GM18951 (cell line): Measurements from ENCODE around the gene BCAS1.

Source experiments
- POLR2A ChIP-seq: IDR thresholded peaks from 4 replicates; pipeline ENCODE4 v1.6.1; 2011; ENCODE audit warnings: mild to moderate bottlenecking; ENCODE audit not compliant: insufficient read length, insufficient read depth; ENCODE audit errors: extremely low read depth
- in situ Hi-C: fragments of 300-500 bp; cut with MboI; formaldehyde crosslinking; loops from one replicate; pipeline ENCODE4 v1.12.0; 2022; ENCODE audit warnings: low sequenced_read_pairs, mixed read lengths, inconsistent platforms; ENCODE audit not compliant: unreplicated experiment

The BCAS1 gene

DNA sequence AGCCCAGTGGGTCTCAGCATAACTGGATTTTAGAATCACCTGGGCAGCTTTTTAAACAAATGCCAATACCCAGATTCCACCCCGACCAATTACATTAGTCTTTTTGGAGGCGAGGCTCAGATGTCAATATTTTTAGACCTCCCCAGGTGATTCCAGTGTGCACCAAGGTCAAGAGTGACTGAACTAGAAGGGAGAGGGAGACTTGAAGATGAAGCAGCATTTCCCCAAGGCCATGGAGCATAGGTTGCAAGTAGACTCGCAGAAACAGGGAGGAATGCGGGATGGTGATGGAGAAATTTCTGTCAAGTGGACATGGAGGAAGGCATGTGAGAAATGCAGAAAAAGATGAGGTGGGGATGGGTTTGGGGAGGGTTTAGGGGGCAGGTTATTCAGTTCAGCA is 64.9 kb downstream of the BCAS1 start:
- no peak for TF ChIP-seq POLR2A
- in situ Hi-C loops, result no loop called here

- no peak for TF ChIP-seq POLR2A
- in situ Hi-C loops, result no loop called here
Observed at GRCh38 chr20:54004445-54004844, 65.9 kb downstream of the BCAS1 start.

DNA sequence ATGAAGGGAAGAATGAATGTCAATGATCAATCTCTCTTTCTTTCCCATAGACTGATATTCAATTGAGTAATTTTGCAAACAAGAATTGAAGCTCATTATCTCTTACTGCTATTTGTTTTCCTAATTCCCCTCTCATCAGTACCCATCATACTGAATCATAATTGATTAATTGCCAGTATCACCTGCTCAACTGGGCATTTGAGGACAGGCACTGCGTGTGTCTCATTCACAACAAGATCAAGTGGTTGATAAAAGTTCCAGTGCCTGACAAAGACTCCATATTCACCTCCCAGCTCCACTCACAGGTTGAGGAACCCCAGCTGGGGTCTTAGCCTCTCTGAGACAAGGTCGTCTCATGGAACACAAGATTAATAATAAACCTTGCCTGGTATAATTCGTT is 67.7 kb downstream of the BCAS1 start:
- in situ Hi-C loops, result no loop called here
- no peak for TF ChIP-seq POLR2A

DNA sequence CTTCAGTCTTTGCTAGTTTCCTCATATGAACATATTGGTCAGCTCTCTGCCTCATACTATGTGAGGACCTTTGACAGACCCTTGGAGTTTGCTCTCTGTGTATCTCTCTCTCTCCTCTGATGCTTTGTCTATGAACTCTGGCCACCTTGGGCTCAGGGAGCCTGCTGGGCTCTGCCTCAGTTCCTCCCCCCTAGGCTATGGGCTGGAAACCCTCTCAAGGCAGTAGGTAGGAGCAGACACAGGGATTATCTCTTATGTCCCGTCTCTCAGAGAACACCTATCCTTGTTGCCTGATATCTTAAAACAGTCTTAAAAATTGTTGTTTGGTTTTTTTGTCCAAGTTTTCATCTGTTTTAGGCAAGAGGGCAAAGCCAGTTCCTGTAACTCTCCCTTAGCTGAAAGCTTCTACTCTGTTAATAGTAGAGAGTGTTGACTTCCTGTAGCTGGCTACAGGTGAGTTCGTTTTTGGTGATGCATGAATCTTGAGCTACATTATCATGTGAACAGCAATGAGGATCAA is 68.3 kb downstream of the BCAS1 start:
- in situ Hi-C loops, result no loop called here

DNA sequence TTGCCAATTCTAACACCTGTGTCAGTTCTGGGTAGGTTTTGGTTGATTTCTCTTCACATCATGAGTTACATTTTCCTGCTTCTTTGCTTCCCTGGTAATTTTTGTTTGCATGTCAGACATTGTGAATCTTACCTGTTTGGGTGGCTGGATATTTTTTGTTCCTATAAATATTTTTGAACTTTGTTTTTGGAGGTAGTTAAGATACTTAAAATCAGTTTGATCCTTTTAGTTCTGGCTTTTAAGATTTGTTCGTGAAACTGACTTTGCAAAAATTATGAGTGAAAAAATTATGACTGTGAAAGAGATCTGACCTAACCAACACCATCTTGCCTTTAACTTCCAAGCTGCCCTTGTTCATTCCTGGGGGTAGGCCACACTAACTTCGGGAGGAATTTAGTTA is 69.5 kb downstream of the BCAS1 start:
- no peak for TF ChIP-seq POLR2A
- in situ Hi-C loops, result no loop called here

More for the DNA sequence above, 68.3 kb downstream of the BCAS1 start:
- TF ChIP-seq POLR2A, result no peak

GRCh38 chr20:54000262-54000661 is 70.1 kb downstream of the BCAS1 start:
- in situ Hi-C loops, result no loop called here
- no peak for TF ChIP-seq POLR2A

GRCh38 chr20:53999077-53999476 is 71.3 kb downstream of the BCAS1 start:
- in situ Hi-C loops, result no loop called here
- no peak for TF ChIP-seq POLR2A

- in situ Hi-C loops, result no loop called here
Observed at GRCh38 chr20:53996584-53997486, 73.6 kb downstream of the BCAS1 start.

DNA sequence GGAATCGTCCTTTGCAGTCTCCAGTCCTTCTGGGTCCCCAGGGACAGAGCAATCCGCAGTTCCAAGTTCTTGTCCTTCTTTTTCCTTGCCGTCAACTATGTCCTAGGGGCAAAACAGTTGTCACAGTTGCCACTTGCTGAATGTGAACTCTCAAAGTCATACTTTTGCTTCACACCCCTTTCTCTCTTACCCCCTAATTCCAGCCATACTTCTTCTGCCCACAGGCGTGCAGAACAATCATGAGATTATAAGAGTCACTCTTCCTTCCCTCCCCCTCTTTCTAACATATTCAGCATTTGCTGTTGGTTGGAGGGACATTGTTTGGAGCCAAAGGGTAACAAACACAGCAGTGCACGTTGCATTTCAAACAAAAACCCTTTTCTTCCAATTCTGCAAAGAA is 74.4 kb downstream of the BCAS1 start:
- no peak for TF ChIP-seq POLR2A
- in situ Hi-C loops, result no loop called here

More at GRCh38 chr20:53996584-53997486, 73.6 kb downstream of the BCAS1 start:
- no peak for TF ChIP-seq POLR2A

GRCh38 chr20:53994088-53994487 is 76.3 kb downstream of the BCAS1 start:
- TF ChIP-seq POLR2A, result no peak
- in situ Hi-C loops, result no loop called here

DNA sequence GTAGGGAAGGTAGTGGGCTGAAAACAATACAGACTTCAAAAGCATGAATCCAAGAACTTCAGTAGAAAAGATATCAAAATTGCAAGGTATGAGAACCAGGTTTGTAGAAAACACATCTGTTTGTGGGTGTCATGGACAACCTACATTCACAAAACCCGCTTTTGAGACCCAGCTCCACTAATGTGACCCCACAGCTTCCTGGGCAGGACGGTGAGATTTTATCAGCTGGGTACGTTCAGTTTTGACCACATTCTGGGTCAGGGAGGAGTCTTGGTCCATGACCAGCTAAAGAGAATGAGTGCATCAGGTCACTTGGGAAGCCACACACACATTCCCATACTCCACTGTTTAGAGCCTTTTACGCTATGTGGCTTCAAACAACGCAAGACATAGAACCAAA is 77.1 kb downstream of the BCAS1 start:
- no peak for TF ChIP-seq POLR2A
- in situ Hi-C loops, result no loop called here

DNA sequence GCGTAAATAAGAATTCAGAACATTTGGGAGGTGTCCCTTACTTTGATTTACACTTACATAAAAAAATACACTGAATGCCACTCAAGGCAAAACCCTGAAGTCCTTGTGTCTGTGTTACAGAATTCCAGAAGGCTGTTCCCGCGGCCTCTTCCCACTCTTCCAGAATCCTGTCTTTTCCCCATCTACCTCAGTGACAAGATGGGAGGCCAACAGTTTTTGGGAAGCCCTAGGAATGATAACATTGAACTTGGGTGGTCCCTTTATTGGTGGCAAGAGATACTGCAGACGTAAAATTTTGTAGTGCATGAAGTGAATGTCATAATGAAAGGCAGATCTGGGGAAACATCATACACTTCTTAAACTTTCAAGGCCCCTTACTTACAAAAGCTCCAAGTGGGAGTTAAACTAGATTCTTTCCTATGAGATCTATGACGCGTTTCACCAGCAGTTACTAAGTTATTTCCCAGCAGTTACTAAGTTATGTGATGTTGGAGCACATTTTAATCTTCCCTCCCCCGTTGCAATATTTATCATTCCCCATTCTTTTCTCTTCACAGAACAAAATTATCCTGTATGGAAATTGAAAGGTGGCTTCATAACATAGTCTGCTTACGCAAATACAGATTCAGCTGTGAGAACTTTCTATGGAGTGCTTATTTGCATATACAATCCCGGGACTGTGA is 79.5 kb downstream of the BCAS1 start:
- TF ChIP-seq POLR2A, result no peak
- in situ Hi-C loops, result no loop called here

DNA sequence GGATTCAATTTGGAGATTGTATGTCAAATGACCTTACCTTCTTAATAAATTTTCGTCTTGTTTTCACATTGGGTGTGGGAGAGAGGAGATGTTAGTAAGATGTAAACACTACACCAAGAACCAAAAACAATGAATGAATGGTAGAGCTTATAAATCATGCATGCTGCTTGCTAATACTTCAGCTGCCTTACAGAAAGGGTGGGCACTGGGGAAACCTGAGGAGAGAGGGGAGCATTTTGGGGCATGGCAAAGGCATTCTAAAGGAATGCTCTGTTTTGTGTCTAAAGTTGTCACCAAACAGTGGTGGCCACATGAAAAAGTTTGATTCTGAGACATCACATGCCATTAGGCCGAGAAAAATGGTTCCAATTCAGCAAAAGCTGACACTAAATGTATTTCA is 80.4 kb downstream of the BCAS1 start:
- in situ Hi-C loops, result no loop called here
- no peak for TF ChIP-seq POLR2A

DNA sequence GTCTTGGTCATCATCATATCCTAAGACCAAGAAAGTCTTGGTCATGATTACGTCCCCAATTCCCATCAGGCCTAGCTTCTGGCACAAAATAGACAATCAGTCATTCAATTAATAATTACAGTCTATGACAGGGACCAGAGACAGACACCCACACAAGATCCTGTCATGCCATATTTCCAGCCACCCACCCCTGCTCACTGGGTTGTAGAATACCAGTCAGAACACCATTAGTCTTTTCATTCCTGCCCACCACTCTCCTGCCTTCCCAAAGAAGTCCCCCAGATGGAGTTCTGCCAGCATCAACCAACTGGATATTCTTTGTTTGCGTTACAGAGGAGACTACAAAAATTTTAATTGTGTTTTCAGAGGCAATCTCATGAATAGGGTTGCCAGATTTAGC is 81.0 kb downstream of the BCAS1 start:
- no peak for TF ChIP-seq POLR2A
- in situ Hi-C loops, result no loop called here
